CD4-positive, alpha-beta T cell treated with Interleukin-12 subunit alpha and Interleukin-12 subunit beta, for 1 hour (primary cell): ENCODE data around the gene R3HDML.
"Not testable (repeated sequence)": the region's sequence is repeated elsewhere in the genome, so short reads cannot be mapped to it uniquely, and the experiment has no call there.

Experiments used
- DNase-seq: peaks from one replicate; pipeline ENCODE4 v3.0.0-alpha.2; 2020

R3HDML gene

DNA sequence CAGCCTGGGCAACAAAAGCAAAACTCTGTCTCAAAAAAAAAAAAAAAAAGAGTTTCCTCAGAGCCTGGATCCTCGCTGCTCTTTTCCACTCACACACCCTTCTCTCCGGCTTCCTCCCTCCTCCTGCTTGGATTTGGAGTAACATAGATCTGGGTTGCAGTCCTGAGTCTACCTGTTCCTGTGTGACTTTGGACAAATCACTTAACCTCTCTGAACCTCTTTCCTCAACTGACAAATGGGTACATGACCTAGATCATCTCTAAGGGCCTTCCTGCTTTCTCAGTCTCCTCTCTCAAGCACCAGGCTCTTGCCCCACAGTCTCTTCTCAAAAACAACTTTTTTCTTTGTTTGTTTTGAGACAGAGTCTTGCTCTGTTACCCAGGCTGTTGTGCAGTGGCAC lies 5.6 kb upstream of the R3HDML start:
- DNase-seq, result no peak

DNA sequence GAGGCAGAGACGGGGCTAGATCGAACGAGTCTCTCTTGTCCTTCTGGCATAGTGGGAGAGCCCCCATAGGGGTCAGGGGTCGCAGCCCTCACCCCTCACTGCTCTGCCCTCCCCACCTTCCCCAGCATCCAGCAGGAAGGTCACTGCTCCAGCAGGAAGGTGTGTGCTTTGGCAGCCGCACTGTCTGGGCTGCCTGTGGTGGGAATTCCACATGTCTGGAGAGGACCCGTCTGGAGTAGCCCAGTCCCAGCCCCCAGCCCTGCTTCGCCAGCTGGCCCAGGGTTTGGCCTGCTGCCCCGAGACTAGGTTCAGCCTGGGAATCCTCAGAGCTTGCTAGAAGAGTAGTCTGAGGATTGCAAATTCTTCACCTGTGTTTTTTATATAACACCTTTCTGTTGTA lies 2.5 kb upstream of the R3HDML start:
- no peak for DNase-seq

GRCh38 chr20:44334709-44335108 lies 2.1 kb upstream of the R3HDML start:
- DNase-seq, result no peak

GRCh38 chr20:44335675-44336074 lies 1.2 kb upstream of the R3HDML start:
- no peak for DNase-seq

- no peak for DNase-seq
Measured at GRCh38 chr20:44336086-44336485, 757 bp upstream of the R3HDML start.

DNA sequence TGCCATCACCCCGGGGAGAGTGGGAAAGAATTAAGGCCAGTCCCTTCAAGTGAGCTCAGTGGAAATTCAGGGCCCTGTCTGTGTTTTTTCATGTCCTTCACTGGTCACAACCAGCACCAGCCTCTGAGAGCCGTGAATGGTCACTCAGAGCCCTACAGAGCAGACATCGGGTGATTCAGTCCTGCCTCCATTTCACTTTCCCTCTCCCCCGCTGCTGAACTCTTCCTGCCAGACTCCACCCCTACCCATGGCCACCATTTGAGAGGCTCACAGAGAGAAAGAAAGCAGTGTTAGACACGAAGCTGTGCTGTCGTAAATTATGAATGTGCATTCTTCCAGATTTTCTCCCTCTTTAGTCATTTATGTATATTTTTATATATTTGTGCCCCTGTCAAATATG lies 5.4 kb downstream of the R3HDML start:
- DNase-seq, result no peak

GRCh38 chr20:44343162-44343675 lies 6.4 kb downstream of the R3HDML start:
- DNase-seq, result no peak

GRCh38 chr20:44344723-44345122 lies 7.9 kb downstream of the R3HDML start:
- no peak for DNase-seq

DNA sequence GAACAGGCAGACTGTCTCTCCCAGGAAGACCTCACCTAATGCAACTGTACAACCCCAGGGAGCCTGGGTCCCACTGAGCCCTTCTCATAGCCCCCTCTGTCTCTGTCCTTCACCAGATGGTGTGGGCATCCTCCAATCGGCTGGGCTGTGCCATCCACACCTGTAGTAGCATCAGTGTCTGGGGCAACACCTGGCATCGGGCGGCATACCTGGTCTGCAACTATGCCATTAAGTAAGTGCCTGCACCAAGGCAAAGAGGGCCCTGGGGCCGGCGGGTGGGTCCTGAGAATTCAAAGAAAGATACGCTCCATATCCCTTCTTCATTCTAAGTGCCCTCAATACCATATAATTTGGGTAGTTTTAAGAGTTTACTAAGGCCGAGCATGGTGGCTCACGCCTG lies 8.3 kb downstream of the R3HDML start:
- no peak for DNase-seq

GRCh38 chr20:44345941-44346340 lies 9.1 kb downstream of the R3HDML start:
- not testable (repeated sequence) for DNase-seq

DNA sequence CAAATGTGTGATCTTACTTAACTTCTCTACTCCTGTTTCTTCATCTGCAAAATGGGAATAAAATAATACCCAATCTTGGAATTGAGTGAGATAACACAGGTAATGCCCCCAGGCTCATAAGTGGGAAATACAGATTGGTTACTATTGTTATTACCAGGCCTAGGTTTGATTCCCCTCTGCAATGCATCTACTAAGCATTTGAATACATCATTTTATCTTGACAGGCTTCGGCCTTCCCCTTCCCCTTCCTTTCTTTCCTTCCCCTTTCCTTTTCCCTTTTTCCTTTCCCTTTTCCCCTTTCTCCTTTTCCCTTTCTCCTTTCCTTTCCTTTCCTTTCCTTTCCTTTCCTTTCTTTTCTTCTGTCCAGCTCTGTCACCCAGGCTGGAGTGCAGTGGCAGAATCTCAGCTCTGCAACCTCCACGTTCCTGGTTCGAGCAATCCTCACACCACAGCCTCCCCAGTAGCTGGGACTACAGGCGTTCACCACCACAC lies 11.4 kb downstream of the R3HDML start:
- no peak for DNase-seq

DNA sequence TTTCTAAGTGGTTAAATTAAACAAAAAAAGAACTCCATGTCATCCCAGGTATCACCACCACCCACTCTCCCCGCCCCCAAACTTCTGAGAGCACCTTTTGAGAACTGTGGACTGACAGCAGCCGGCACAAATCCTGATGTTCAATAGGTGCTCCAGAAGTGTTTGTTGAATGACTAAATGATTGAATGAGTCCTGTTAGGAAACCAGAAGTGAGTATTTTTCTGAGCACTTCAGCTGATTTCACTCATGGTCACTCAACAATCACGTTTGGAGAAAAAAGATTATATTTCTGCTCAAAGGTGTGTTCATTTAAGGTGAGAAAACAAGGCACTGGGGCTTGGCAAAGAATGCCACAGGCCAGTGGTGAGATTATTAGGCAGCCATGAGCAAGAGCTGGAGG lies 12.5 kb downstream of the R3HDML start:
- DNase-seq, result no peak

DNA sequence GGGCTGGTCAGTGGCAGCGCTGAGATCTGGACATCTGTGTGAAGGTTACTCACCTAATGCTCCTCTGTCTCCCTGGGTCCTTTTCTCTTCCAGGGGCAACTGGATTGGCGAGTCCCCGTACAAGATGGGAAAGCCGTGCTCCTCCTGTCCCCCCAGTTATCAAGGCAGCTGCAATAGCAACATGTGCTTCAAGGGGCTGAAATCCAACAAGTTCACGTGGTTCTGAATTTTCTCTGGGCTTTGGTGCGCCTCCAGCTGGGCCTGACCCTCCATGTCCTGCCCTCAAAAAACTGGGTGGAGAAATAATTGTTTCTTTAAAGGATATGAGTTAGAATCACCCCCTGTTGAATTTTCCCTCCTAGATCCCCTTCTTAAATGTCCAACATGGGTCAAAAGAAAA lies 13.7 kb downstream of the R3HDML start:
- no peak for DNase-seq

- DNase-seq, result no peak
Measured at GRCh38 chr20:44354979-44355497, 18.2 kb downstream of the R3HDML start.

DNA sequence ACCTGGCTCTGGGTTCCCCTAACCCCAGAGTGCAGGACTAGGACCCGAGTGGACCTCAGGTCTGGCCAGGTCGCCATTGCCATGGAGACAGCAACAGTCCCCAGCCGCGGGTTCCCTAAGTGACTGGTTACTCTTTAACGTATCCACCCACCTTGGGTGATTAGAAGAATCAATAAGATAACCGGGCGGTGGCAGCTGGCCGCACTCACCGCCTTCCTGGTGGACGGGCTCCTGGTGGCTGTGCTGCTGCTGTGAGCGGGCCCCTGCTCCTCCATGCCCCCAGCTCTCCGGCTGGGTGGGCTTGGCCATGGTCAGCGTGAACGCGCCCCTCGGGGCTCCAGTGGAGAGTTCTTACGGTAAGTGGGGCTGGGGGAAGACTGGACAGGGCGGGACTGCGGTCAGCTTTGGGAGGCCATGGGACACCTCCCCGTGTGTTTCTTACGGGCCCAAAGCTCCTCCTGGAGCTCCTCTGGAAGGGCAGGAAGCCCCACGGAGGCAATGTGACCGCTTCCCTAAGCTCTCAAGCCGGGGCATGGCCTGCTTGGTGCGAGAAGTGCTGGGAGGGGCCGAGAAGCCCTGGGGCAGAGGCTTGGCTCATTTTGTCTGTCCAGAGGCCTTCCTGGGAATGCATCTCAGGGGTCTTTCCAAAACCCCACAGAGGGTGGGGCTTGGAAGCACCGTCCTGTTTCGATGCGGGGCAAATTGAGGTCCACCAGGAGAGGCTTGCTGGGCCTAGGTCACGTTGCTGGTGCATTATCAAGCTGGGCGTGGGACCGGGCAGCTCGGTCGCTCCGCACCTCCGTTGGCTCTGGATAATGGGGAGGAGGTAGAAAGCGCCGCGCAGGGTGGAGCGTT lies 18.9 kb downstream of the R3HDML start, which contains the start of gene HNF4A:
Gene HNF4A, plus strand, starts transcription at position 202 of the 855 bp plus-strand sequence. Its CDS starts 106 bp downstream, at position 308.
- DNase-seq, result no peak

GRCh38 chr20:44356353-44356723 lies 19.5 kb downstream of the R3HDML start:
- no peak for DNase-seq

GRCh38 chr20:44357020-44357419 lies 20.2 kb downstream of the R3HDML start:
- DNase-seq, result no peak

GRCh38 chr20:44357555-44358125 lies 20.8 kb downstream of the R3HDML start:
- no peak for DNase-seq

DNA sequence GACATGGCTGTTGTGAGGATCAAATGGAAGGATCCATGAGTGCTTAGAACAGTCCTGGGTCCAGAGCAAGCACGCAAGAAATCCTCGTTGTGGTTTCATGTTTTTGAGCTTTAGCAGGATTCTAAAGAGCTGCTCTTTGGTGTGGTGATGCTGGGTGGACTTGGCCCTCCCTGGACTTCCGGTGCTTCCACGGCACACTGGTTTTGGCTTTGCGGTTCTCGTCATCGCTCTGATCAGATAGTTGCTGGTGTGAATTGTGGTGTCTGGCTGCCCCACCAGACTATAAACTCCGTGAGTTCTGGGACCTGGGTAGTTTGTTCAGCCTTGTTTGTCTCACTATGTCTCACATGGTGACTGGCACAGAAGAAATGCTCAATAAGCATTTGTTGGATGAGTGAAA lies 21.9 kb downstream of the R3HDML start:
- DNase-seq, result no peak

- no peak for DNase-seq
Measured at GRCh38 chr20:44360221-44360620, 23.4 kb downstream of the R3HDML start.

DNA sequence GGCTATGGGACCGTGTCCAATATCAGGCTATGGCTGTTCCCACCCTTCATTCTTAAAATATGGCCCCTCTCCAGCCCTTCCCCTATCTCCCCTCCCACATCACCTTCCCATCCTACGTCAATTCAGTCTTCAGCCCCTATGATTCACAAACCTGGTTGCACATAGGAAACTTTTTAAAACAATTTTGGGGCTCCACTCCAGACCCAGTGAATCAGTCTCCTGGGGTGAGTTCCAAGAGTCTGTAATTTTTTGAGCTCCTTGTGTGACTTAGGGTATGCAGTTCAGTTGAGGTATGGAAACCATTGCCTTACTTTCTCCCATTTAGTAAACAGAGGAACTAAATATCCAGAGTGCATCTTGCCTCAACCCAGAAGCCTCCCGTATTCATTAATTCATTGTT lies 24.2 kb downstream of the R3HDML start:
- no peak for DNase-seq

DNA sequence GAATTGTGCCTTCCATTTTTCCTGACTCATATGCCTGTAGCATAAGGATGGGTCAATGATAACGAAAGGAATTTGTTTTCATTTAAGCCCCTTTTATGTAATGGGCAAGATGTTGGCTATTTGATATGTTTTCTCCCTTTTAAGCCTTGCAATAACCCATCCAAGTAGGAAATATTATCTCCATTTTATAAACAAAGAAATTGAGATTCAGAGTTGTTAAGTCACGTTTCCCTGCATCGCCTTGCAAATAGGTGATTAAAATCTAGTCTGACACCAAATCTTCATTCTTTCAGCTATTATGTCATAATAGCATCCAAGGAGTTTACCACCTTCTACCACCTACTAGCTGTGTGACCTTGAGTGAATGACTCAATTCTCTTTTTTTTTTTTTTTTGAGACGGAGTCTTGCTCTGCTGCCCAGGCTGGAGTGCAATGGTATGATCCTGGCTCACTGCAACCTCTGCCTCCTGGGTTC lies 25.7 kb downstream of the R3HDML start:
- DNase-seq, result no peak

- no peak for DNase-seq
Measured at GRCh38 chr20:44364068-44364467, 27.2 kb downstream of the R3HDML start.

- DNase-seq, result no peak
Measured at GRCh38 chr20:44364780-44365179, 27.9 kb downstream of the R3HDML start.
